ENCODE results near the gene TCF23.

Gene TCF23

GRCh38 chr2:27152796-27153464, 4.1 kb downstream of the TCF23 start:
- Histone ChIP-seq H3K9me3 (replicated peaks in 1 of 2; ENCODE audit: control insufficient read depth in 2 of 2, insufficient read depth in 1 of 2, low read depth in 1 of 2, low read length in 2 of 2) (no peaks in the 10 kb centered on the region), H2BK120ac (ENCODE audit: low read depth, low read length) (no peak overlapping the region), H3K4me3 (ENCODE audit: low read length in 2 of 2) (no peak overlapping the region), H3K9ac (ENCODE audit: low read depth, low read length, poor library complexity) (no peak overlapping the region), H4K91ac (ENCODE audit: low read depth, low read length, poor library complexity) (no peak overlapping the region), H2AFZ (ENCODE audit: low read length) (no peak overlapping the region), H3K18ac (ENCODE audit: low read length) (no peak overlapping the region), H3K4me1 (ENCODE audit: control insufficient read depth in 2 of 2, insufficient read depth in 1 of 2, low read depth in 1 of 2, low read length in 2 of 2) (peaks cover 0 to 2% of the 10 kb centered on the region in 2 donors), H3K14ac (ENCODE audit: low read length) (no peak overlapping the region), H2AK5ac (ENCODE audit: low read depth, low read length) (no peak overlapping the region), H2BK12ac (ENCODE audit: low read length) (no peak overlapping the region), H3K79me1 (ENCODE audit: low read depth, low read length) (no peaks in the 10 kb centered on the region), H4K8ac (ENCODE audit: low read depth, low read length) (no peak overlapping the region), H3K23ac (ENCODE audit: low read depth, low read length, poor library complexity) (no peak overlapping the region), H3K27ac (replicated peaks; ENCODE audit: low read length) (no peak overlapping the region), H2BK5ac (ENCODE audit: low read length) (no peak overlapping the region), H3K4ac (ENCODE audit: low read length) (no peak overlapping the region), H2BK15ac (ENCODE audit: low read length) (no peak overlapping the region), H3K4me2 (ENCODE audit: insufficient read depth, low read length, poor library complexity, severe bottlenecking) (no peak overlapping the region), H3K27me3 (ENCODE audit: control insufficient read depth in 3 of 3, insufficient read depth in 3 of 3, low read depth in 1 of 3, low read length in 3 of 3) (peaks cover 0 to 65% (median 0%) of the 10 kb centered on the region in 3 experiments), H3K36me3 (replicated peaks in 1 of 2; ENCODE audit: control insufficient read depth in 2 of 2, insufficient read depth in 2 of 2, low read length in 2 of 2) (no peaks in the 10 kb centered on the region)
- WGBS, 2 donors (ENCODE audit: extremely low coverage in 2 of 2, insufficient read length in 2 of 2, insufficient replicate concordance in 1 of 2) = no CpG with 5 or more reads among the region's 2 CpGs
- DNase-seq (ENCODE audit: low spot score) = no peak

- Histone ChIP-seq H4K8ac (ENCODE audit: low read depth, low read length) (no peak overlapping the region), H3K9me3 (replicated peaks in 1 of 2; ENCODE audit: control insufficient read depth in 2 of 2, insufficient read depth in 1 of 2, low read depth in 1 of 2, low read length in 2 of 2) (no peaks in the 10 kb centered on the region), H2BK15ac (ENCODE audit: low read length) (no peak overlapping the region), H3K36me3 (replicated peaks in 1 of 2; ENCODE audit: control insufficient read depth in 2 of 2, insufficient read depth in 2 of 2, low read length in 2 of 2) (no peaks in the 10 kb centered on the region), H2BK5ac (ENCODE audit: low read length) (no peak overlapping the region), H3K79me1 (ENCODE audit: low read depth, low read length) (no peaks in the 10 kb centered on the region), H3K4me3 (ENCODE audit: low read length in 2 of 2) (no peak overlapping the region), H2AK5ac (ENCODE audit: low read depth, low read length) (no peak overlapping the region), H2AFZ (ENCODE audit: low read length) (no peak overlapping the region), H3K4me1 (ENCODE audit: control insufficient read depth in 2 of 2, insufficient read depth in 1 of 2, low read depth in 1 of 2, low read length in 2 of 2) (peaks cover 0 to 2% of the 10 kb centered on the region in 2 donors), H2BK120ac (ENCODE audit: low read depth, low read length) (no peak overlapping the region), H3K4me2 (ENCODE audit: insufficient read depth, low read length, poor library complexity, severe bottlenecking) (no peak overlapping the region), H3K14ac (ENCODE audit: low read length) (no peak overlapping the region), H3K9ac (ENCODE audit: low read depth, low read length, poor library complexity) (no peak overlapping the region), H3K27me3 (ENCODE audit: control insufficient read depth in 3 of 3, insufficient read depth in 3 of 3, low read depth in 1 of 3, low read length in 3 of 3) (peaks cover 0 to 60% (median 0%) of the 10 kb centered on the region in 3 experiments), H4K91ac (ENCODE audit: low read depth, low read length, poor library complexity) (no peak overlapping the region), H3K4ac (ENCODE audit: low read length) (no peak overlapping the region), H3K23ac (ENCODE audit: low read depth, low read length, poor library complexity) (no peak overlapping the region), H3K27ac (replicated peaks; ENCODE audit: low read length) (no peak overlapping the region), H3K18ac (ENCODE audit: low read length) (peak overlapping the region; percentile 30), H2BK12ac (ENCODE audit: low read length) (no peak overlapping the region)
- DNase-seq (ENCODE audit: low spot score) = no peak
- no CpG with 5 or more reads among the region's 6 CpGs for WGBS, 2 donors (ENCODE audit: extremely low coverage in 2 of 2, insufficient read length in 2 of 2, insufficient replicate concordance in 1 of 2)
Measured at GRCh38 chr2:27154488-27154887, 5.7 kb downstream of the TCF23 start.

- H3K79me1 ChIP-seq (ENCODE audit: low read depth, low read length) = no peaks in the 10 kb centered on the region
- H2AFZ ChIP-seq (ENCODE audit: low read length) = no peak overlapping the region
- no peak overlapping the region for H2BK15ac ChIP-seq (ENCODE audit: low read length)
- peak overlapping the region; percentile 40 for H3K23ac ChIP-seq (ENCODE audit: low read depth, low read length, poor library complexity)
- no CpG with 5 or more reads among the region's 9 CpGs for WGBS, 2 donors (ENCODE audit: extremely low coverage in 2 of 2, insufficient read length in 2 of 2, insufficient replicate concordance in 1 of 2)
- no peak overlapping the region for H2BK120ac ChIP-seq (ENCODE audit: low read depth, low read length)
- H4K8ac ChIP-seq (ENCODE audit: low read depth, low read length) = no peak overlapping the region
- H3K4me2 ChIP-seq (ENCODE audit: insufficient read depth, low read length, poor library complexity, severe bottlenecking) = no peak overlapping the region
- no peak overlapping the region for H3K14ac ChIP-seq (ENCODE audit: low read length)
- H2AK5ac ChIP-seq (ENCODE audit: low read depth, low read length) = no peak overlapping the region
- H3K36me3 ChIP-seq (replicated peaks in 1 of 2; ENCODE audit: control insufficient read depth in 2 of 2, insufficient read depth in 2 of 2, low read length in 2 of 2) = no peaks in the 10 kb centered on the region
- peak overlapping the region; percentile 42 for H3K18ac ChIP-seq (ENCODE audit: low read length)
- H3K4ac ChIP-seq (ENCODE audit: low read length) = no peak overlapping the region
- H3K9me3 ChIP-seq (replicated peaks in 1 of 2; ENCODE audit: control insufficient read depth in 2 of 2, insufficient read depth in 1 of 2, low read depth in 1 of 2, low read length in 2 of 2) = no peaks in the 10 kb centered on the region
- no peak overlapping the region for H4K91ac ChIP-seq (ENCODE audit: low read depth, low read length, poor library complexity)
- DNase-seq (ENCODE audit: low spot score) = no peak
- no peak overlapping the region for H2BK12ac ChIP-seq (ENCODE audit: low read length)
- H2BK5ac ChIP-seq (ENCODE audit: low read length) = no peak overlapping the region
- H3K4me1 ChIP-seq (ENCODE audit: control insufficient read depth in 2 of 2, insufficient read depth in 1 of 2, low read depth in 1 of 2, low read length in 2 of 2) = peaks cover 0 to 2% of the 10 kb centered on the region in 2 donors
- no peak overlapping the region for H3K4me3 ChIP-seq (ENCODE audit: low read length in 2 of 2)
- peaks cover 0 to 58% (median 0%) of the 10 kb centered on the region in 3 experiments for H3K27me3 ChIP-seq (ENCODE audit: control insufficient read depth in 3 of 3, insufficient read depth in 3 of 3, low read depth in 1 of 3, low read length in 3 of 3)
- peak overlapping the region; percentile 47 for H3K9ac ChIP-seq (ENCODE audit: low read depth, low read length, poor library complexity)
- H3K27ac ChIP-seq (replicated peaks; ENCODE audit: low read length) = no peak overlapping the region
Measured at GRCh38 chr2:27155069-27155520, 6.3 kb downstream of the TCF23 start.

- Histone ChIP-seq H3K4me3 (ENCODE audit: low read length in 2 of 2) (no peak overlapping the region), H2BK12ac (ENCODE audit: low read length) (no peak overlapping the region)
- WGBS, 2 donors (ENCODE audit: extremely low coverage in 2 of 2, insufficient read length in 2 of 2, insufficient replicate concordance in 1 of 2) = no CpG with 5 or more reads among the region's 6 CpGs
Measured at GRCh38 chr2:27158468-27158867, 9.7 kb downstream of the TCF23 start.

More at GRCh38 chr2:27158468-27158867, 9.7 kb downstream of the TCF23 start:
- no peak overlapping the region for H3K27ac ChIP-seq (replicated peaks; ENCODE audit: low read length)
- no peak overlapping the region for H4K8ac ChIP-seq (ENCODE audit: low read depth, low read length)
- no peak overlapping the region for H3K23ac ChIP-seq (ENCODE audit: low read depth, low read length, poor library complexity)
- H3K9me3 ChIP-seq (replicated peaks in 1 of 2; ENCODE audit: control insufficient read depth in 2 of 2, insufficient read depth in 1 of 2, low read depth in 1 of 2, low read length in 2 of 2) = no peaks in the 10 kb centered on the region
- no peak overlapping the region for H3K9ac ChIP-seq (ENCODE audit: low read depth, low read length, poor library complexity)
- no peak overlapping the region for H3K4me2 ChIP-seq (ENCODE audit: insufficient read depth, low read length, poor library complexity, severe bottlenecking)
- H3K79me1 ChIP-seq (ENCODE audit: low read depth, low read length) = no peaks in the 10 kb centered on the region
- no peak overlapping the region for H2AFZ ChIP-seq (ENCODE audit: low read length)
- no peak overlapping the region for H4K91ac ChIP-seq (ENCODE audit: low read depth, low read length, poor library complexity)
- H3K27me3 ChIP-seq (ENCODE audit: control insufficient read depth in 3 of 3, insufficient read depth in 3 of 3, low read depth in 1 of 3, low read length in 3 of 3) = peaks cover 0 to 43% (median 0%) of the 10 kb centered on the region in 3 experiments
- H3K36me3 ChIP-seq (replicated peaks in 1 of 2; ENCODE audit: control insufficient read depth in 2 of 2, insufficient read depth in 2 of 2, low read length in 2 of 2) = no peaks in the 10 kb centered on the region
- H3K14ac ChIP-seq (ENCODE audit: low read length) = no peak overlapping the region
- H3K18ac ChIP-seq (ENCODE audit: low read length) = peak overlapping the region; percentile 18
- H3K4me1 ChIP-seq (ENCODE audit: control insufficient read depth in 2 of 2, insufficient read depth in 1 of 2, low read depth in 1 of 2, low read length in 2 of 2) = peaks cover 0 to 2% of the 10 kb centered on the region in 2 donors
- no peak overlapping the region for H2BK5ac ChIP-seq (ENCODE audit: low read length)
- H2AK5ac ChIP-seq (ENCODE audit: low read depth, low read length) = no peak overlapping the region
- H2BK15ac ChIP-seq (ENCODE audit: low read length) = no peak overlapping the region
- no peak overlapping the region for H2BK120ac ChIP-seq (ENCODE audit: low read depth, low read length)
- no peak overlapping the region for H3K4ac ChIP-seq (ENCODE audit: low read length)
- DNase-seq (ENCODE audit: low spot score) = no peak

Data from neuronal stem cell (in vitro differentiated cells).